T-helper 2 cell treated with Interferon-gamma antibody and Interleukin-4, amounts not matched to agents 100 ng/mL and 5 ng/mL, for 36 hours (primary cell): ENCODE results near the gene ANKIB1. TPM values are rescaled to one million over a fixed set of nuclear protein-coding genes. Genes with fewer than 3 reads are reported as not detected.

ENCODE experiments used
- intact Hi-C: fragments of 100-400 bp; cut with micrococcal nuclease; formaldehyde crosslinking; loops from one replicate; pipeline ENCODE4 v1.15.1; 2023
- total RNA-seq: library from RNA; stranded (reverse); gene quantifications from 2 replicates; pipeline ENCODE4 v1.2.3, GENCODE V29; 2022

The ANKIB1 gene
- total RNA-seq, 1 donor from 2014 or later = 59.6 TPM

- intact Hi-C loops = no loop called here
These were observed 14.5 kb downstream of the ANKIB1 start for GRCh38 chr7:92260248-92260781.

- intact Hi-C loops = no loop called here
These were observed 20.9 kb downstream of the ANKIB1 start for GRCh38 chr7:92266415-92267241.

GRCh38 chr7:92268921-92269320 is 23.1 kb downstream of the ANKIB1 start:
- intact Hi-C loops = no loop called here

- intact Hi-C loops = no loop called here
These were observed 29.6 kb downstream of the ANKIB1 start for GRCh38 chr7:92275327-92275726.

GRCh38 chr7:92276460-92276864 is 30.7 kb downstream of the ANKIB1 start:
- intact Hi-C loops = no loop called here

GRCh38 chr7:92279396-92280031 is 33.7 kb downstream of the ANKIB1 start:
- intact Hi-C loops = no loop called here

- intact Hi-C loops = no loop called here
These were observed 35.3 kb downstream of the ANKIB1 start for GRCh38 chr7:92281031-92281430.

- intact Hi-C loops = no loop called here
These were observed 36.5 kb downstream of the ANKIB1 start for GRCh38 chr7:92282221-92282814.

GRCh38 chr7:92282930-92283329 is 37.2 kb downstream of the ANKIB1 start:
- intact Hi-C loops = no loop called here

- intact Hi-C loops = no loop called here
These were observed 43.5 kb downstream of the ANKIB1 start for GRCh38 chr7:92289321-92289720.

- intact Hi-C loops = no loop called here
These were observed 47.2 kb downstream of the ANKIB1 start for GRCh38 chr7:92292981-92293380.

- intact Hi-C loops = loop anchor here (1.0 kb wide), 1 partner anchor 47 kb away; no protein-coding TSS in a partner anchor
These were observed 48.3 kb downstream of the ANKIB1 start for GRCh38 chr7:92293896-92294590.

- intact Hi-C loops = no loop called here
These were observed 49.6 kb downstream of the ANKIB1 start for GRCh38 chr7:92295391-92295790.

- intact Hi-C loops = no loop called here
These were observed 50.5 kb downstream of the ANKIB1 start for GRCh38 chr7:92296235-92296634.

GRCh38 chr7:92296880-92297445 is 51.2 kb downstream of the ANKIB1 start:
- intact Hi-C loops = no loop called here

GRCh38 chr7:92297736-92298135 is 52.0 kb downstream of the ANKIB1 start:
- intact Hi-C loops = no loop called here

GRCh38 chr7:92303761-92304160 is 58.0 kb downstream of the ANKIB1 start:
- intact Hi-C loops = no loop called here

- intact Hi-C loops = no loop called here
These were observed 58.7 kb downstream of the ANKIB1 start for GRCh38 chr7:92304406-92304893.

- intact Hi-C loops = no loop called here
These were observed 60.4 kb downstream of the ANKIB1 start for GRCh38 chr7:92306153-92306552.

- intact Hi-C loops = no loop called here
These were observed 67.3 kb downstream of the ANKIB1 start for GRCh38 chr7:92313055-92313454.

- intact Hi-C loops = no loop called here
These were observed 73.5 kb downstream of the ANKIB1 start for GRCh38 chr7:92319243-92319642.
